ENCODE results near the gene DIAPH1. TPM values are rescaled to one million over a fixed set of nuclear protein-coding genes. Genes with fewer than 3 reads are reported as not detected.

The DIAPH1 gene
- total RNA-seq, 1 donor from 2014 or later: 118 TPM

- Histone ChIP-seq H3K9me3 (no peaks in the 10 kb centered on the region), H3K27ac (no peak overlapping the region), H3K4me3 (no peak overlapping the region), H3K4me1 (peaks cover 12% of the 10 kb centered on the region), H3K27me3 (ENCODE audit: low read depth) (no peaks in the 10 kb centered on the region), H3K36me3 (peaks cover 36% of the 10 kb centered on the region)
- no peak for DNase-seq
- intact Hi-C loops (cut with DNase I): no loop called here
- TF ChIP-seq CTCF (IDR thresholded peaks at IDR 0.05): no peak
- peak; percentile 28 to 47 for ATAC-seq
Measured at GRCh38 chr5:141590127-141590526, 28.7 kb downstream of the DIAPH1 start.

GRCh38 chr5:141586246-141586645 is 32.6 kb downstream of the DIAPH1 start:
- ATAC-seq (no peak), DNase-seq (no peak)
- peaks cover 58% of the 10 kb centered on the region for H3K36me3 ChIP-seq
- intact Hi-C loops (cut with DNase I): no loop called here
- H3K27me3 ChIP-seq (ENCODE audit: low read depth): no peaks in the 10 kb centered on the region
- no peak overlapping the region for H3K4me3 ChIP-seq
- no peak overlapping the region for H3K27ac ChIP-seq
- H3K9me3 ChIP-seq: no peaks in the 10 kb centered on the region
- no peak for TF ChIP-seq CTCF (IDR thresholded peaks at IDR 0.05)
- H3K4me1 ChIP-seq: no peaks in the 10 kb centered on the region

- Histone ChIP-seq H3K9me3 (no peaks in the 10 kb centered on the region), H3K4me1 (no peaks in the 10 kb centered on the region), H3K36me3 (peaks cover 65% of the 10 kb centered on the region), H3K27ac (no peak overlapping the region), H3K4me3 (no peak overlapping the region), H3K27me3 (ENCODE audit: low read depth) (no peaks in the 10 kb centered on the region)
- intact Hi-C loops (cut with DNase I): no loop called here
- TF ChIP-seq CTCF (IDR thresholded peaks at IDR 0.05): no peak
- DNase-seq (no peak), ATAC-seq (no peak)
Measured at GRCh38 chr5:141585594-141585993, 33.2 kb downstream of the DIAPH1 start.

GRCh38 chr5:141574122-141574510 is 44.7 kb downstream of the DIAPH1 start:
- Histone ChIP-seq H3K4me1 (no peaks in the 10 kb centered on the region), H3K4me3 (no peak overlapping the region), H3K9me3 (no peaks in the 10 kb centered on the region), H3K27ac (no peak overlapping the region), H3K36me3 (peaks cover 96% of the 10 kb centered on the region), H3K27me3 (ENCODE audit: low read depth) (no peaks in the 10 kb centered on the region)
- ATAC-seq (no peak), DNase-seq (no peak)
- no peak for TF ChIP-seq CTCF (IDR thresholded peaks at IDR 0.05)
- intact Hi-C loops (cut with DNase I): no loop called here

GRCh38 chr5:141573489-141574121 is 45.2 kb downstream of the DIAPH1 start:
- peaks cover 96% of the 10 kb centered on the region for H3K36me3 ChIP-seq

More at GRCh38 chr5:141573489-141574121, 45.2 kb downstream of the DIAPH1 start:
- DNase-seq: no peak
- H3K27me3 ChIP-seq (ENCODE audit: low read depth): no peaks in the 10 kb centered on the region
- no peaks in the 10 kb centered on the region for H3K4me1 ChIP-seq
- no peak overlapping the region for H3K4me3 ChIP-seq
- no peak for TF ChIP-seq CTCF (IDR thresholded peaks at IDR 0.05)
- no peak overlapping the region for H3K27ac ChIP-seq
- H3K9me3 ChIP-seq: no peaks in the 10 kb centered on the region
- no peak for ATAC-seq
- intact Hi-C loops (cut with DNase I): no loop called here

All from lower lobe of right lung (tissue), 2 donors.